Measurements from ENCODE around the gene MYL7. TPM values are rescaled to one million over a fixed set of nuclear protein-coding genes. Genes with fewer than 3 reads are reported as not detected.

The MYL7 gene
- polyA plus RNA-seq, 3 donors, result not detected

DNA sequence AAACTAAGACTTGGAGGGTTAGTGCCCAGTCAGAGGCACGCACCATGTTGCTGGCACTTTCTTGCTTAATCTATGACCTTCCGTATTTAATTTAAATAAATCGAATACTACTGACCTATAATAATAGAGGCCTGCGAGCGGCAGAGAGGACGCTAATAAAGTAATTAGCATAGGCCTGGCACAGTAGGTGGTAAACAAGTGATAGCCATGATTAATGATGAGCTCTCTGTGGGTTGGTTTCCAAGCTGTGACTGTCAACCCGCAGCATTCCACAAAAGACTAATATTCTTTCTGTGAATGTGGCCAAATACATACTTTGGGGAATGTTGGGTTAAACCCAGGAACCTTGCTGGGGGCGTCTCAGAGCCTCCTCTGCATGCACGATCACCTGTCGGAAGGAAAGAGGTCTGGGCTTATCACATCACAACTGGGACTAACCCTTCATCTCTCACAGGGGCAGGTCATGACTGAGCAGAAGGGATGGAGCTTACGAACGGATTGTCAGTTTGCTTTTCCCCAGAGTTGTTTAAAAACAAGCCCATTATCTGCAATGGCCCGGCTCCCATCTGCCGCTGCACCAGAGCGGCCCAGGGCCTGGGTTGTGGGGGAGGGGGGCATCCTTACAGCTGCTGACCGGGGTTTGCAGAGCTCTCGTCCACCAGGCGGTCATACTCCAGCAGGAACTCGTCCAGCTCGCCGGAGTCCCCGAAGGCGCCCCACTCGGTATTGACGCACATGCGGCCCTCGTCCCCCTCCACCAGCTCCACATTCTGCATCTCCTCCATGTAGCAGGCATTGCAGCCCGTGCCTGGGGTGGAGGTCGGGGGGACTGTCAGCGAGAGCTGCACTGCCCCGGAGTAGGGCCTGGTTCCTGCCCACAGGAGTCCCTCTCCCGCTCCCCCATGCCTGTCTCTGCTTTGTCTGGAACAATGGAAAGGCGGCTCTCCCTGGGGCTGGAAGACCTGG, 6.2 kb upstream of the MYL7 start:
- 76% methylated on average over 8 of the region's 33 CpGs for WGBS (ENCODE audit: insufficient coverage)
- H3K27ac ChIP-seq (ENCODE audit: low read depth in 1 of 2, low read length in 2 of 2), result no peak overlapping the region

More for the DNA sequence above, 6.2 kb upstream of the MYL7 start:
- Histone ChIP-seq H3K9ac (ENCODE audit: insufficient read depth, low read length, poor library complexity, severe bottlenecking) (no peak overlapping the region), H3K9me3 (replicated peaks in 1 of 2; ENCODE audit: control insufficient read depth in 1 of 2, insufficient read depth in 1 of 2, low read length in 2 of 2) (peaks cover 0 to 3% of the 10 kb centered on the region in 2 donors), H2AFZ (ENCODE audit: insufficient read depth, low read depth, low read length, poor library complexity, severe bottlenecking) (no peak overlapping the region), H3K4me3 (replicated peaks in 1 of 3; ENCODE audit: low read depth in 2 of 3, low read length in 3 of 3) (no peak overlapping the region), H3K36me3 (replicated peaks in 1 of 2; ENCODE audit: control insufficient read depth in 1 of 2, insufficient read depth in 2 of 2, low read length in 2 of 2) (no peaks in the 10 kb centered on the region), H3K27me3 (ENCODE audit: control insufficient read depth in 2 of 2, insufficient read depth in 2 of 2, low read length in 2 of 2) (peaks cover 0 to 37% of the 10 kb centered on the region in 2 donors), H3K4me2 (replicated peaks; ENCODE audit: extremely low read depth, low read length, poor library complexity, severe bottlenecking) (no peak overlapping the region), H3K79me2 (ENCODE audit: insufficient read depth, low read length) (no peaks in the 10 kb centered on the region), H4K20me1 (ENCODE audit: insufficient read depth, low read length) (no peaks in the 10 kb centered on the region), H3K4me1 (ENCODE audit: control insufficient read depth in 1 of 2, insufficient read depth in 2 of 2, low read length in 2 of 2) (peaks cover 11 to 14% of the 10 kb centered on the region in 2 donors)
- Mint-ChIP-seq H3K27me3 (ENCODE audit: low read depth in 3 of 3) (peaks cover 23 to 40% (median 37%) of the 10 kb centered on the region in 3 donors), H3K4me1 (peaks cover 14% of the 10 kb centered on the region), H3K36me3 (no peaks in the 10 kb centered on the region), H3K4me3 (no peak overlapping the region), H3K9me3 (peaks cover 0 to 9% (median 0%) of the 10 kb centered on the region in 7 donors), H3K27ac (no peak overlapping the region)
- TF ChIP-seq, protein P1, sequence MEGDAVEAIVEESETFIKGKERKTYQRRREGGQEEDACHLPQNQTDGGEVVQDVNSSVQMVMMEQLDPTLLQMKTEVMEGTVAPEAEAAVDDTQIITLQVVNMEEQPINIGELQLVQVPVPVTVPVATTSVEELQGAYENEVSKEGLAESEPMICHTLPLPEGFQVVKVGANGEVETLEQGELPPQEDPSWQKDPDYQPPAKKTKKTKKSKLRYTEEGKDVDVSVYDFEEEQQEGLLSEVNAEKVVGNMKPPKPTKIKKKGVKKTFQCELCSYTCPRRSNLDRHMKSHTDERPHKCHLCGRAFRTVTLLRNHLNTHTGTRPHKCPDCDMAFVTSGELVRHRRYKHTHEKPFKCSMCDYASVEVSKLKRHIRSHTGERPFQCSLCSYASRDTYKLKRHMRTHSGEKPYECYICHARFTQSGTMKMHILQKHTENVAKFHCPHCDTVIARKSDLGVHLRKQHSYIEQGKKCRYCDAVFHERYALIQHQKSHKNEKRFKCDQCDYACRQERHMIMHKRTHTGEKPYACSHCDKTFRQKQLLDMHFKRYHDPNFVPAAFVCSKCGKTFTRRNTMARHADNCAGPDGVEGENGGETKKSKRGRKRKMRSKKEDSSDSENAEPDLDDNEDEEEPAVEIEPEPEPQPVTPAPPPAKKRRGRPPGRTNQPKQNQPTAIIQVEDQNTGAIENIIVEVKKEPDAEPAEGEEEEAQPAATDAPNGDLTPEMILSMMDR (IDR thresholded peaks at IDR 0.05), result no peak
- DNase-seq, result no peak
- intact Hi-C loops (cut with micrococcal nuclease), result no loop called here
